OCI-LY3 (cell line): ENCODE measurements around the gene VPS13D.

Experiments
- EZH2phosphoT487 ChIP-seq: fragments of 200-600 bp; shearing (Covaris generic); IDR thresholded peaks from 2 replicates; pipeline ENCODE4 v1.6.1; 2018; ENCODE audit warnings: antibody characterized with exemption, mixed run types, low read depth
- TF ChIP-seq, protein P1 (sequence below): fragments of 200-600, 300-600 bp; sonication (generic); IDR thresholded peaks from 2 replicates; pipeline ENCODE4 v1.5.1; 2014; ENCODE audit warnings: antibody characterized with exemption, low read length, low read depth

DNA sequence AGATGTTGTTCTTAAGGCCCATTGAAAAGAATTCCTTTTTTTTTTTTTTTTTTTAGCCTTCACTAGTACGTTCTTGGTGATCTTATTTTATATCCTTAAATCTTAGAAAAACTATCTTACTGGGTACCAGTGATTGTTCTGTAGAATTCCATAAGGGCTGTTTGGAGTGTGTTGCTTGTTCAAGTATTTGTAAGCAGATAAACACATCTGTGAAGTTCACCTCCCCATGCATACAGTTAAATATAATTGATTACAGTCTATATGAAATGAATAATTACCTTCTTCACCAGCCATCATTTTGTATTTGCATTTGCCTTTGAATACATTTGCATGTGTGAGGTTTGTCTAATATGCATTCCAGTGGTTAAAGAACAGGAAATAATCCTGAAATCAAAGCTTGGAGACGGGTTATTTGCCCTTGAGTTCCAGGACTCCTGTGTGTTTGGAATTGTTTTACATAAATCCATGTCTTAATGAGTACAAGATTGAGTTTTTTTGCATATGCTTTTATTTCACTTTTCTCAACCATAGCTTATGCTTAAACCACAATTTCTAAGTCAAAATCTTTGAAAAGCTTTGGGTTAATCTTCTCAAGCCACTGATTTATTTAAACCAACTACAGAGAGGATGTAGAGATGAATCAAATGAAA, 73.1 kb downstream of the VPS13D start:
- TF ChIP-seq, protein P1, sequence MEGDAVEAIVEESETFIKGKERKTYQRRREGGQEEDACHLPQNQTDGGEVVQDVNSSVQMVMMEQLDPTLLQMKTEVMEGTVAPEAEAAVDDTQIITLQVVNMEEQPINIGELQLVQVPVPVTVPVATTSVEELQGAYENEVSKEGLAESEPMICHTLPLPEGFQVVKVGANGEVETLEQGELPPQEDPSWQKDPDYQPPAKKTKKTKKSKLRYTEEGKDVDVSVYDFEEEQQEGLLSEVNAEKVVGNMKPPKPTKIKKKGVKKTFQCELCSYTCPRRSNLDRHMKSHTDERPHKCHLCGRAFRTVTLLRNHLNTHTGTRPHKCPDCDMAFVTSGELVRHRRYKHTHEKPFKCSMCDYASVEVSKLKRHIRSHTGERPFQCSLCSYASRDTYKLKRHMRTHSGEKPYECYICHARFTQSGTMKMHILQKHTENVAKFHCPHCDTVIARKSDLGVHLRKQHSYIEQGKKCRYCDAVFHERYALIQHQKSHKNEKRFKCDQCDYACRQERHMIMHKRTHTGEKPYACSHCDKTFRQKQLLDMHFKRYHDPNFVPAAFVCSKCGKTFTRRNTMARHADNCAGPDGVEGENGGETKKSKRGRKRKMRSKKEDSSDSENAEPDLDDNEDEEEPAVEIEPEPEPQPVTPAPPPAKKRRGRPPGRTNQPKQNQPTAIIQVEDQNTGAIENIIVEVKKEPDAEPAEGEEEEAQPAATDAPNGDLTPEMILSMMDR = no peak
- TF ChIP-seq EZH2phosphoT487 = no peak
